K562 (cell line): ENCODE measurements around the gene PACS1. TPM values are rescaled to one million over a fixed set of nuclear protein-coding genes. Genes with fewer than 3 reads are reported as not detected.

Source experiments
- ATAC-seq: fragments of 200-7000 bp; cut with Tn5 transposase; 3 replicates; pipeline ENCODE4 v1.9.1; 2020; ENCODE audit warnings: moderate library complexity
- BruUV-seq: library from RNA; stranded (reverse); fragments of 400-500 nt; replicated peaks from 2 replicates; lab custom pipeline; 2021; lab: Mats Ljungman, UMichigan
- CTCF ChIA-PET: fragments of 300-600 bp; formaldehyde crosslinking; extraction: SDS; loops from one replicate; lab custom pipeline; 2021; ENCODE audit warnings: low intra/inter-chr PET ratio; lab: Yijun Ruan, JAX
- POLR2A ChIA-PET: fragments of 300-600, 350-650 bp; sonication (Branson Sonifier 250); formaldehyde crosslinking; extraction: SDS; loops from one replicate; lab custom pipeline; 2021; ENCODE audit warnings: antibody characterized with exemption, inconsistent platforms; lab: Yijun Ruan, JAX
- DNase-seq, 4 experiments: peaks; one replicate each; pipeline versions ENCODE4 v3.0.0 to v3.0.0-alpha.2; 2011 to 2018; ENCODE audit warnings: low spot score in 3 of 4, mixed read lengths in 3 of 4; ENCODE audit errors: extremely low read depth in 1 of 4
- FAIRE-seq: peaks from 2 replicates; lab custom pipeline; 2011; peaks lifted over from hg19 to GRCh38; lab: Jason Lieb, UNC
- H2AFZ ChIP-seq: 2 replicates; pipeline ENCODE4 v1.6.0; 2011; ENCODE audit warnings: low read depth, low read length, control low read depth, inconsistent platforms
- H3K27ac ChIP-seq: fragments of 200-600 bp; 3 replicates; pipeline ENCODE4 v1.8.0; 2011; ENCODE audit warnings: low read depth, mild to moderate bottlenecking, control low read depth, inconsistent platforms, low read length, moderate library complexity, mixed read lengths; ENCODE audit errors: extremely low read depth
- H3K27me3 ChIP-seq, 2 experiments: fragments of 300-600 bp in 1 of 2; 2 replicates in 1 of 2; 3 replicates in 1 of 2; pipeline versions ENCODE4 v1.6.0 to v1.8.0; 2011; ENCODE audit warnings: inconsistent platforms in 2 of 2, low read length in 2 of 2, mild to moderate bottlenecking in 1 of 2, mixed read lengths in 1 of 2, moderate library complexity in 1 of 2; ENCODE audit not compliant: control insufficient read depth in 2 of 2, insufficient read depth in 2 of 2
- H3K36me3 ChIP-seq: fragments of 300-600 bp; 3 replicates; pipeline ENCODE4 v1.8.0; 2011; ENCODE audit warnings: mild to moderate bottlenecking, low read length, inconsistent platforms; ENCODE audit not compliant: control insufficient read depth, insufficient read depth
- H3K4me1 ChIP-seq, 2 experiments: fragments of 200-600 bp in 1 of 2; replicated peaks in 1 of 2; 2 replicates in 1 of 2; 3 replicates in 1 of 2; pipeline versions ENCODE4 v1.5.1 to v1.8.0; 2011; ENCODE audit warnings: inconsistent platforms in 2 of 2, low read length in 2 of 2, mild to moderate bottlenecking in 1 of 2, mixed read lengths in 1 of 2, moderate library complexity in 1 of 2; ENCODE audit not compliant: control insufficient read depth in 2 of 2, insufficient read depth in 2 of 2
- H3K4me2 ChIP-seq: 2 replicates; pipeline ENCODE4 v1.6.1; 2011; ENCODE audit warnings: low read length, control low read depth, inconsistent platforms, mixed read lengths; ENCODE audit not compliant: insufficient read depth
- H3K4me3 ChIP-seq: fragments of 200-600 bp; sonication (generic), shearing (Covaris generic); 2 replicates; pipeline ENCODE4 v1.5.1; 2016; ENCODE audit warnings: control low read depth, inconsistent platforms
- H3K79me2 ChIP-seq: fragments of 200-600 bp; 3 replicates; pipeline ENCODE4 v1.8.0; 2011; ENCODE audit warnings: low read length, inconsistent platforms; ENCODE audit not compliant: control insufficient read depth, insufficient read depth
- H3K9ac ChIP-seq, 2 experiments: 2 replicates each; pipeline versions ENCODE4 v1.6.0 to v1.6.1; 2011; ENCODE audit warnings: low read depth in 2 of 2, low read length in 2 of 2, control low read depth in 1 of 2, inconsistent platforms in 1 of 2, mild to moderate bottlenecking in 1 of 2, mixed read lengths in 1 of 2; ENCODE audit not compliant: insufficient read depth in 1 of 2
- H3K9me1 ChIP-seq: one replicate; pipeline ENCODE4 v1.6.0; 2011; ENCODE audit warnings: inconsistent platforms, mild to moderate bottlenecking, low read length, moderate library complexity; ENCODE audit not compliant: control insufficient read depth, insufficient read depth
- H3K9me3 ChIP-seq: replicated peaks from 2 replicates; pipeline ENCODE4 v1.5.1; 2011; ENCODE audit warnings: low read depth, low read length, inconsistent platforms; ENCODE audit not compliant: control insufficient read depth, insufficient read depth
- H4K20me1 ChIP-seq: replicated peaks from 2 replicates; pipeline ENCODE4 v1.6.1; 2011; ENCODE audit warnings: low read length, inconsistent platforms, mixed read lengths; ENCODE audit not compliant: control insufficient read depth, insufficient read depth
- ATF1 ChIP-seq, 2 experiments: fragments of 450-650 bp in 1 of 2; IDR thresholded peaks; 2 replicates each; pipeline ENCODE4 v1.6.1; 2016; ENCODE audit warnings: missing compliant biosample characterization in 1 of 2, missing genetic modification characterization in 1 of 2
- KAT2B ChIP-seq: IDR thresholded peaks from one replicate; pipeline ENCODE4 v1.6.1; 2012; ENCODE audit warnings: low read depth, mild to moderate bottlenecking, control low read depth, inconsistent platforms, low read length, moderate library complexity
- NR2C2 ChIP-seq, 2 experiments: fragments of 200-800 bp in 1 of 2; sonication (Bioruptor generic) in 1 of 2; sonication (generic) in 1 of 2; formaldehyde crosslinking in 1 of 2; IDR thresholded peaks; 2 replicates each; pipeline versions ENCODE4 v1.6.1 to v1.8.0; 2016 to 2022; ENCODE audit warnings: mild to moderate bottlenecking in 1 of 2, missing compliant biosample characterization in 1 of 2, missing genetic modification characterization in 1 of 2, missing genetic modification reagents in 1 of 2
- RCOR1 ChIP-seq, 2 experiments: IDR thresholded peaks; 2 replicates each; pipeline ENCODE4 v1.6.1; 2012; ENCODE audit warnings: low read depth in 2 of 2, low read length in 2 of 2, borderline replicate concordance in 1 of 2, improper control_type of control experiment in 1 of 2
- SMAD4 ChIP-seq: fragments of 250-450 bp; sonication (Bioruptor Pico); conservative IDR thresholded peaks from 2 replicates; pipeline ENCODE4 v1.8.0; 2021; ENCODE audit warnings: inconsistent platforms, mild to moderate bottlenecking, moderate library complexity
- WGBS: fragments of 100-300 bp; shearing (Covaris generic); methylation state at CpG from one replicate; pipeline ENCODE4 v1.1.6; 2016; ENCODE audit warnings: low coverage, mixed read lengths; ENCODE audit not compliant: insufficient coverage; ENCODE audit errors: missing lambda C conversion rate; 5-methylcytosine and 5-hydroxymethylcytosine counted together
- in situ Hi-C: fragments of 300-500 bp; cut with MboI; formaldehyde crosslinking; loops from 4 replicates; pipeline ENCODE4 v1.15.0; 2018; ENCODE audit warnings: inconsistent platforms, mixed read lengths
- intact Hi-C: fragments of 100-400 bp; cut with micrococcal nuclease; formaldehyde crosslinking; loops from 2 replicates; pipeline ENCODE4 v1.14.2; 2022
- polyA plus RNA-seq, 8 experiments: library from polyadenylated mRNA; depleted of rRNA in 4 of 8; stranded (reverse) in 5 of 8; unstranded in 3 of 8; fragments of >200 nt; fragmentation: Nextera tagmentation in 2 of 8; fragmentation: Illumina TruSeq in 1 of 8; extraction: Ambion mirVana in 2 of 8; extraction: Trizol in 1 of 8; gene quantifications; 2 replicates each; pipeline versions ENCODE4 v1.2.1 to v1.2.3, GENCODE V29; 2011 to 2014; ENCODE audit warnings: inconsistent platforms in 1 of 8, missing spikeins in 1 of 8
- total RNA-seq, 7 experiments: library from RNA; depleted of rRNA in 6 of 7; stranded (reverse); fragments of >200 nt in 6 of 7; fragmentation: Illumina TruSeq in 2 of 7; extraction: Trizol in 2 of 7; gene quantifications; 2 replicates each; pipeline versions ENCODE4 v1.2.1 to v1.2.3, GENCODE V29; 2011 to 2021; ENCODE audit warnings: low replicate concordance in 1 of 7
- TF ChIP-seq, protein P1 (sequence below): fragments of 450-650 bp; IDR thresholded peaks from 2 replicates; pipeline ENCODE4 v1.6.1; 2016; ENCODE audit warnings: mild to moderate bottlenecking
- TF ChIP-seq, protein P2 (sequence below): fragments of 200-800 bp; sonication (Bioruptor generic); IDR thresholded peaks from 2 replicates; pipeline ENCODE4 v1.6.1; 2017; ENCODE audit warnings: missing genetic modification characterization, missing compliant biosample characterization
- TF ChIP-seq, protein P3 (sequence below): fragments of 450-650 bp; formaldehyde crosslinking; IDR thresholded peaks from 2 replicates; pipeline ENCODE4 v1.4.0; 2022; ENCODE audit warnings: mild to moderate bottlenecking, moderate library complexity
- TF ChIP-seq, protein P4 (sequence below): IDR thresholded peaks from 2 replicates; pipeline ENCODE4 v1.6.1; 2014; ENCODE audit warnings: antibody characterized with exemption

The PACS1 gene
- total and polyA plus RNA-seq, 9 of the 15 experiments (the other 6 are each of a cell fraction or from before 2014, with no cell fraction given): 0.34 to 28.1 (median 8.5) TPM

DNA sequence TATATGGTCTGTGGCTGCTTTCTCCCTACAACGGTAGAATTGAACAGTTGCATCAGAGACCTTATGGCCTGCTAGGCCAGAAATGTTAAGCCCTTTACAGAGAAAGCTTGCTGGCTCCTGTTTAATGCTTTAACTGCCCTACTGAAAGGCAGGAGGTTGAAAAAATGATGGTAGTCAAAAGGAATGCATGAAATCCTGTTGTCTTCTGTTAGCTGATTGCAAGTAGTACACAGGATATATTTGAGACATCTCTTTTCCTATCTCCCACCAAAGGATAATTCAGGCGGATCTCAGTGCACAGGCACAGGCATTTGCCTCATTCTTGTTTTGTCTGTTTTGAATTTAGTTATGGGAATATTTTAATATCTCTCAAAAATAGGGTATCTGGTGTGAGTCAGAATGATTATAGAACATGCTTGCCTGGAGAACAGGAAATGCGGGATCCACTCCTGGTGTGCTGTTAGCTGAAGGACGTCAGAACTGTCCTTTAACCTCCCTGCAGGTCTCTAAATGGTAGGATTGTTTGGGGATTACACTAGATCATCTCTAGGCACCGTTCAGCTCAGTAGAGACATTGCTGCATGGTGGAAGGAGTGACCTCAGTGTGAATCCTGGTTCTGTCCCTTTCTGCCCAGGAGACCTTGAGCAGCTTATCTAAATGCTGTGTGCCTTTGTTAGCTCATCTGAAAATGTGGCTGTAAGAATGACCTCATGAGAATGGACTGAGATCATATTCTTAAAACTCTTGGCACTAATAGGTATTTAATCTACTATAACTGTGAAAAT is 49.5 kb downstream of the PACS1 start:
- Histone ChIP-seq H3K27ac (peak overlapping the region; percentile 1; the same call in 1 of the 3 replicates), H3K79me2 (0 out of 3 replicates have a peak, but pooled peaks cover 2% of the 10 kb centered on the region), H3K4me2 (no peak overlapping the region), H3K36me3 (no peaks in the 10 kb centered on the region), H4K20me1 (no peaks in the 10 kb centered on the region), H3K4me3 (no peak overlapping the region), H3K27me3 (no peaks in the 10 kb centered on the region), H2AFZ (no peak overlapping the region; the same call in 1 of the 2 replicates), H3K9ac (peak overlapping the region in 1 of 2 experiments; percentile 24; a peak in 1 of 4 replicates), H3K4me1 (peaks cover 0 to 21% of the 10 kb centered on the region in 2 experiments; a peak in 4 of 5 replicates), H3K9me3 (no peaks in the 10 kb centered on the region), H3K9me1 (no peaks in the 10 kb centered on the region)
- ChIA-PET POLR2A (interaction anchor here (1.3 kb wide), 1 partner anchor 18 kb away, joined by 4 read pairs; no protein-coding TSS in a partner anchor), CTCF (interaction anchor here (1.1 kb wide), 1 partner anchor 131 kb away, joined by 3 read pairs; no protein-coding TSS in a partner anchor)
- FAIRE-seq: peak; percentile 29
- intact Hi-C loops (no loop called here), in situ Hi-C loops (no loop called here)
- no TSS peak for BruUV-seq
- ATAC-seq: peak; percentile 68
- DNase-seq: no peak
- 25% methylated on average over 5 of the region's 5 CpGs for WGBS
- TF ChIP-seq RCOR1 (IDR thresholded peaks at IDR 0.05; ENCODE audit: borderline replicate concordance in 1 of 2, low read depth in 2 of 2, low read length in 2 of 2) (0 out of 4 replicates have a peak, but pooled peaks of 1 of the 2 experiments have one; percentile 5), ATF1 (CRISPR knock-in tag; IDR thresholded peaks at IDR 0.05) (no peak), ATF1 (tag; IDR thresholded peaks at IDR 0.05) (0 out of 2 replicates have a peak, but pooled peaks have one; percentile 10), KAT2B (no peak), NR2C2 (CRISPR knock-in tag; IDR thresholded peaks at IDR 0.05) (no peak), NR2C2 (tag; IDR thresholded peaks at IDR 0.05) (peak; percentile 41; the same call in 1 of the 2 replicates), SMAD4 (CRISPR knock-in tag) (peak; percentile 91)
- TF ChIP-seq, protein P1, sequence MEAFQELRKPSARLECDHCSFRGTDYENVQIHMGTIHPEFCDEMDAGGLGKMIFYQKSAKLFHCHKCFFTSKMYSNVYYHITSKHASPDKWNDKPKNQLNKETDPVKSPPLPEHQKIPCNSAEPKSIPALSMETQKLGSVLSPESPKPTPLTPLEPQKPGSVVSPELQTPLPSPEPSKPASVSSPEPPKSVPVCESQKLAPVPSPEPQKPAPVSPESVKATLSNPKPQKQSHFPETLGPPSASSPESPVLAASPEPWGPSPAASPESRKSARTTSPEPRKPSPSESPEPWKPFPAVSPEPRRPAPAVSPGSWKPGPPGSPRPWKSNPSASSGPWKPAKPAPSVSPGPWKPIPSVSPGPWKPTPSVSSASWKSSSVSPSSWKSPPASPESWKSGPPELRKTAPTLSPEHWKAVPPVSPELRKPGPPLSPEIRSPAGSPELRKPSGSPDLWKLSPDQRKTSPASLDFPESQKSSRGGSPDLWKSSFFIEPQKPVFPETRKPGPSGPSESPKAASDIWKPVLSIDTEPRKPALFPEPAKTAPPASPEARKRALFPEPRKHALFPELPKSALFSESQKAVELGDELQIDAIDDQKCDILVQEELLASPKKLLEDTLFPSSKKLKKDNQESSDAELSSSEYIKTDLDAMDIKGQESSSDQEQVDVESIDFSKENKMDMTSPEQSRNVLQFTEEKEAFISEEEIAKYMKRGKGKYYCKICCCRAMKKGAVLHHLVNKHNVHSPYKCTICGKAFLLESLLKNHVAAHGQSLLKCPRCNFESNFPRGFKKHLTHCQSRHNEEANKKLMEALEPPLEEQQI: no peak
- TF ChIP-seq, protein P2, sequence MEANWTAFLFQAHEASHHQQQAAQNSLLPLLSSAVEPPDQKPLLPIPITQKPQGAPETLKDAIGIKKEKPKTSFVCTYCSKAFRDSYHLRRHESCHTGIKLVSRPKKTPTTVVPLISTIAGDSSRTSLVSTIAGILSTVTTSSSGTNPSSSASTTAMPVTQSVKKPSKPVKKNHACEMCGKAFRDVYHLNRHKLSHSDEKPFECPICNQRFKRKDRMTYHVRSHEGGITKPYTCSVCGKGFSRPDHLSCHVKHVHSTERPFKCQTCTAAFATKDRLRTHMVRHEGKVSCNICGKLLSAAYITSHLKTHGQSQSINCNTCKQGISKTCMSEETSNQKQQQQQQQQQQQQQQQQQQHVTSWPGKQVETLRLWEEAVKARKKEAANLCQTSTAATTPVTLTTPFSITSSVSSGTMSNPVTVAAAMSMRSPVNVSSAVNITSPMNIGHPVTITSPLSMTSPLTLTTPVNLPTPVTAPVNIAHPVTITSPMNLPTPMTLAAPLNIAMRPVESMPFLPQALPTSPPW: 0 out of 2 replicates have a peak, but pooled peaks have one; percentile 14
- TF ChIP-seq, protein P3, sequence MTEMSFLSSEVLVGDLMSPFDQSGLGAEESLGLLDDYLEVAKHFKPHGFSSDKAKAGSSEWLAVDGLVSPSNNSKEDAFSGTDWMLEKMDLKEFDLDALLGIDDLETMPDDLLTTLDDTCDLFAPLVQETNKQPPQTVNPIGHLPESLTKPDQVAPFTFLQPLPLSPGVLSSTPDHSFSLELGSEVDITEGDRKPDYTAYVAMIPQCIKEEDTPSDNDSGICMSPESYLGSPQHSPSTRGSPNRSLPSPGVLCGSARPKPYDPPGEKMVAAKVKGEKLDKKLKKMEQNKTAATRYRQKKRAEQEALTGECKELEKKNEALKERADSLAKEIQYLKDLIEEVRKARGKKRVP: no peak
- TF ChIP-seq, protein P4, sequence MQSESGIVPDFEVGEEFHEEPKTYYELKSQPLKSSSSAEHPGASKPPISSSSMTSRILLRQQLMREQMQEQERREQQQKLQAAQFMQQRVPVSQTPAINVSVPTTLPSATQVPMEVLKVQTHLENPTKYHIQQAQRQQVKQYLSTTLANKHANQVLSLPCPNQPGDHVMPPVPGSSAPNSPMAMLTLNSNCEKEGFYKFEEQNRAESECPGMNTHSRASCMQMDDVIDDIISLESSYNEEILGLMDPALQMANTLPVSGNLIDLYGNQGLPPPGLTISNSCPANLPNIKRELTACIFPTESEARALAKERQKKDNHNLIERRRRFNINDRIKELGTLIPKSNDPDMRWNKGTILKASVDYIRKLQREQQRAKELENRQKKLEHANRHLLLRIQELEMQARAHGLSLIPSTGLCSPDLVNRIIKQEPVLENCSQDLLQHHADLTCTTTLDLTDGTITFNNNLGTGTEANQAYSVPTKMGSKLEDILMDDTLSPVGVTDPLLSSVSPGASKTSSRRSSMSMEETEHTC: no peak
